ENCODE data around the gene TUBA4B.
A peak's percentile ranks its signal among the peaks of the same experiment; 100 is the strongest.
"Not testable (repeated sequence)": the region's sequence is repeated elsewhere in the genome, so short reads cannot be mapped to it uniquely, and the experiment has no call there.

TUBA4B gene

DNA sequence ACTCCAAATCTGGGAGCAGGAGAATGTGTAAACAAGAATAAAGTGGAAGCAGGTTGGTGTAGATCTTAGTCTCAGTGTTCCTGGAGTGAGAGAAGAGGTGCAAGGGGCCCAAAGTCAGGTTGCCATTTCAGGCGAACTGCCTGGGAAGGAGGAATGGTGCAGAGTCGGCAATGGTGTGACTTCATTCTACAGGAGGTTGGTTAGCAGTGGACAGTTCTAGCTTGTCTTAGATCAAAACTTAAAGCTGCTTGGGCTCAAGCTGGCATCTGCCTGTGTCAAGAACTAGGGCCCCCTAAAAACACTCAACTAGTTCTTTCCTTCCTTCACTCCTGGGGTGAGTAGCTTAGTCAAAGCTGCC lies 4.2 kb upstream of the TUBA4B start:
- ATAC-seq = no peak

DNA sequence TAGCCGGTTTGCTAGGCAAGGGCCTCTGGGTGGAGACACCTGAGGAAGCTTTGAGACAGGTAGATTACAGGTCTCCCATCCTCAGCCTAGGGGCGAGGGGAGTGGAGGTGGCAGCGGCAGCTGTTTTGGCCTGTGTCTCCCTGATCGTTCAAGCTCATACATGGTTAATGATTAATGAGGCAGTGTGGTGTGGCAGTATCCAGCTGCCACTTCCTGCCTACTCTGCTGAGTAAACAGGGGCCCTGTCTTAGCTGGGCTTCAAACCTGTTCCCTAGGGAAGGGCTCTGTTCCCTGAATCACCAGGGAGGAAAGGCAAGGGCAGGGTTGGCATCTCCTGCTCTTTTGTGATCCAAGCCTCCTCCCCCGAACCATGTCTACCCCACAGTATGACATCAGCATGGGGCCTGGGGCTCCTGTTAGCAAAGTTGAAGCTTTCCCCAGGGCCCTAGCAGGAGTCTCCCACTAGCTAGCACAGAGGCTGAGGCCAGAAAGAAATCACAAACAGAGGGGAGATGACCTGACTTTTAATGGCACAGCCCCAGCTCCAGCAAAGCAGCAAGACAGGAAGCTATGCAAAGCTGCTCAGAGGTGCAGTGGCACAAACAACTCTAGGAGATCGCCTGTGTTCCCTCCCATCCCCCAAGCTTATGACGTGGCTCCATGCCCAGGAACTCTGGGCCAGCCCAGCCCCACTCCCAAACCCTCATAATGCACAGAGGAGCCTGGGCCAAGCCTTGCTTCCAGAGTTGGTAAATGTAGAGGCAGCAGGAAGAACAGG lies 3.7 kb upstream of the TUBA4B start:
- ATAC-seq = no peak

DNA sequence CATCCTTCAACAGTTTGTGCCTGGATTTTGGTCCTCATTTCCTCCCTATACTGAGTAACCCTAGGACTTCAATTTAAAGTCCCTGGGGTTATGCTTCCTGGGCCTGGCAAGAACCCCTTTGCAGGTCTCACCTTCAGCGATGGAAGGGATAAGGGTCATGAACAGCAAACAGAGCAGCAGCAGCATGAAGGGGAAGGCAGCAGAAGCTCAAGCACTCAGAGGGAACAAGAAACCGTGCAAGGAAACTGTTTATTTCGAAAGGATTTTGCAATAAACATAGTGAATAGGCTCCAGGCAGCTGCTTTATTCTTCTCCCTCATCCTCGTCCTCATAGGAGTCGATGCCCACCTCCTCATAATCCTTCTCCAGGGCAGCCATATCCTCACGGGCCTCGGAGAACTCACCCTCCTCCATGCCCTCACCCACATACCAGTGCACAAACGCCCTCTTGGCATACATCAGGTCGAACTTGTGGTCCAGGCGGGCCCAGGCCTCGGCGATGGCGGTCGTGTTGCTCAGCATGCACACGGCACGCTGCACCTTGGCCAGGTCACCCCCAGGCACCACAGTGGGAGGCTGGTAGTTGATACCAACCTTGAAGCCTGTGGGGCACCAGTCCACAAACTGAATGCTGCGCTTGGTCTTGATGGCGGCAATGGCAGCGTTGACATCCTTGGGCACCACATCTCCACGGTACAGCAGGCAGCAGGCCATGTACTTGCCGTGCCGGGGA lies 2.8 kb upstream of the TUBA4B start:
- ATAC-seq = no peak

DNA sequence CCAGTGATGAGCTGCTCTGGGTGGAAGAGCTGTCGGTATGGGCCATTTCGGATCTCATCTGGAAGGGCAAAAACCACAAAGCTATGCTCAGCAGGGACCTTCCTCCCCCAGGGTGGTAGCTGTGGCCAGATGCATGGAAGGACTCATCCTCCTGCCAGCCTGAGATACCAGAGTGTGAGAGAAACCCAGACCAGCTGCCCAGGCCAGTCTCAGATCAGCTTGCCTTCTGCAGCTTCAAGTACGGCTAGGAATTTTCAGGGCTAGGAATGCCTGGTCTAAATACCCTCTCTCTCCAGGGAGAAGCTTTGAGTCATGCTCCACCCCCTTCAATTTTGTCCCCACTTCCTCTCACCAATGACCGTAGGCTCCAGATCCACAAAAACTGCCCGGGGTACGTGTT lies 1.4 kb upstream of the TUBA4B start:
- ATAC-seq = no peak

GRCh38 chr2:219252084-219252483 lies 959 bp upstream of the TUBA4B start:
- ATAC-seq = peak in 1 of 2 donors; percentile 2

GRCh38 chr2:219252570-219252899 lies 508 bp upstream of the TUBA4B start:
- ATAC-seq = no peak

- peak; percentile 71 to 73 for ATAC-seq
Observed at GRCh38 chr2:219253753-219254589, 928 bp downstream of the TUBA4B start, which contains the start of gene TUBA4A. Gene TUBA4A (minus strand): TSS chr2:219253918. CDS start chr2:219253858, 60 bp downstream.

- ATAC-seq = peak; percentile 65 to 67
Observed at GRCh38 chr2:219254590-219255201, 1.7 kb downstream of the TUBA4B start.

DNA sequence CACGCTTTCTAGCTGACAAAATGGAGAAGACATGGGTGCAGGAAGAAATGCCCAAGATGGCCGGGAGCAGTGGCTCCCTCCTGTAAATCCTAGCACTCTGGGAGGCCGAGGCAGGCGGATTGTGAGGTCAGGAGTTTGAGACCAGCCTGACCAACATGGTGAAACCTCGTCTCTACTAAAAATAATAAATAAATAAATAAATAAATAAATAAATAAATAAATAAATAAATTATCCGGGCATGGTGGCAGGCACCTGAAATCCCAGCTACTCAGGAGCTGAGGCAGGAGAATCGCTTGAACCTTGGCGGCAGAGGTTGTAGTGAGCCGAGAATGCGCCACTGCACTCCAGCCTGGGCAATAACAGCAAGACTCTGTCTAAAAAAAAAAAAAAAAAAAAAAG lies 5.9 kb downstream of the TUBA4B start:
- not testable (repeated sequence) for ATAC-seq

GRCh38 chr2:219261024-219261855 lies 8.2 kb downstream of the TUBA4B start:
- no peak for ATAC-seq

DNA sequence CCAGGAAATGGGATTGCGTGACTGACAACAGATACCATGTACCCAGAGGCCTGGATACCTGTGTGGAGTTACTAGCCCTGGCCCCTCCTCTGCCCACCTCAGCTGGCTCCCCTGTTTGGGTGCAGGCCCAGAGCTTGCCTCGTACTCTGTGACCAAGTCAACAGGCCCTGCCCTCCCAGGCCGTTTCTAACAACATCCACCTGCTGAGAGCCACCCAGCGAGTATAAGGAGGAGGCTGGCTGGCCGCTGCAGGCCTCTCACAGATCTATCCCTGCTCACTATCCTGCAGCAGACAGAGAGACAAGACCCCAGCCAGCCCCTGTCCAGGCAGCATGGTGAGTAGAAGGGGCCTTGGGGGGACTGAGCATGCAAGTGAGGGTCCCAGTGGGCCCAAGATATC lies 13.2 kb downstream of the TUBA4B start:
- ATAC-seq = no peak

DNA sequence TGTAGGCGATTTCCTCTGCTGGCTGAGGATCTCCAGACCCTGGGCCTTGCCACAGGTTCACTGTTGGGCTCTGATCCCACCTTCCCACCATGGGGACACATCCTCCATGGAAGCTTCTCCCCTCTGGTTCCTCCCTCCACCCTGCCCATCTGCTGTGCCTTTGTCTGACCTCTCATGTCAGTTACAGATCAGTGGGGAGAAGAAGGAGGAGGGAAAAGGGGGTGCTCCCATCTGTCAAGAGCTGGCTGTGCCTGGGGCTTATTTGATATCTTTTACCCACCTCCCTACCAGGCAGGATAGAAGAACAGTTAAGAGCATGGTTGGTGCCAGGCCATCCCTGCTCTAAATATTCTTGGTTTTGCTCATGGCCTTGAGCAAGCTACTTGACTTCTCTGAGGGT lies 13.8 kb downstream of the TUBA4B start:
- ATAC-seq = no peak

DNA sequence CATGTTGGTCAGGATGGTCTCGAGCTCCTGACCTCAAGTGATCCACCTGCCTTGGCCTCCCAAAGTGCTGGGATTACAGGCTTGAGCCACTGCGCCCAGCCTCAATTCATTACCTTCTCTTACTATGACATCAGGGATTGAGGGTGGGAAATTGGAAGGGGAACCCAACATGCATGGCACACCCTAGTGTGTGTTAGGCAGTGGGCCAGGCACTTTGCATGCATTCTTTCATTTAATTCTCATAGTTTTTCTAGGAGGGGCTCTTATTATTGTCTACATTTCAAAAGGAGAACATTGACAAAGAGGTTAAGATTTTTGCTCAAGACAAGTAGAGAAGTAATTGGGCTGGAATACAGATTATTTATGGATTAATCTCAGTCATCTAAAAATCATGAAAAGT lies 15.3 kb downstream of the TUBA4B start:
- no peak for ATAC-seq

GRCh38 chr2:219269362-219270054 lies 16.5 kb downstream of the TUBA4B start:
- no peak for ATAC-seq

DNA sequence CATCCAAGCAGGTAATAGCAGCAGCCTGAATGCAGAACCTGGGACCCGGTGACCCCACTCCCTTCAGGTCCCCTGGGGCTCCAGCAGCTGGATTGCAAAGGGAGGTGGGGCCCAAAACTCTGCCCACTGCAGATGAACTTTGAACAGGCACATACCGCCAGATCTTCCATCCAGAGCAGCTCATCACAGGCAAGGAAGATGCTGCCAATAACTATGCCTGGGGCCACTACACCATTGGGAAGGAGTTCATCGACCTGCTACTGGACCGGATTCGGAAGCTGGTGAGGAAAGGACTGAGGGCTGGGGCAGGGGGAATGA lies 17.0 kb downstream of the TUBA4B start:
- ATAC-seq = no peak

DNA sequence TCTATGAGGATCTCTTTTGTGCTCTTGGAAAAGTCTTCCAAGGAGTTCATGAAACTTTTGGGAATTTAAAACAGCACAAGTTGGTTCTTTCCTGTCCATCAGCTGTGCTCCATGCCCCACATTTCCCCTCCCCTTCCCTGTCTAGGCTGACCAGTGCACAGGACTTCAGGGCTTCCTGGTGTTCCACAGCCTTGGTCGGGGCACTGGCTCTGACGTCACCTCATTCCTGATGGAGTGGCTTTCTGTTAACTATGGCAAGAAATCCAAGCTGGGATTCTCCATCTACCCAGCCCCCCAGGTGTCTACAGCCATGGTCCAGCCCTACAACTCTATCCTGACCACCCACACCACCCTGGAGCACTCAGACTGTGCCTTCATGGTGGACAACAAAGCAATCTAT lies 18.0 kb downstream of the TUBA4B start:
- ATAC-seq = no peak

DNA sequence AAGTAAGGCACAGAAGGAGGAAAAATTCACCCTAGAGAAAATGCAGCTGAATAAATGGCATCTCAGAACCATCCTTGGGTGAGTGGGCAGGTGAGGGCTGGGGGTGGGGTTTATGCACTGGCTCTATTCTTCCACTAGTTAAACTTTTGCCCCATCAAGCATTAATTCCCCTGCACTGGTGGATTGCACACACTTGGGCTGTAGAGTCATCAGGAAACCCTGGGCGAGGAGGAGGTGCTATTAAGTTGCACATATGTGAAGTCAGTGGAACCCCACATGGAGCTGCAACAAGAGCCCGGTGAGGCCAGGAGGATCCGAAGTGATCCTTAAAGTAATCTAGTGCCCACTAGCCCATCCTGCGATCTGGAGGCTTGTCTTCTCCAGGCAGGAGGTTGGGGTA lies 19.3 kb downstream of the TUBA4B start:
- no peak for ATAC-seq

- no peak for ATAC-seq
Observed at GRCh38 chr2:219272995-219273394, 20.0 kb downstream of the TUBA4B start.

- ATAC-seq = no peak
Observed at GRCh38 chr2:219273937-219274336, 20.9 kb downstream of the TUBA4B start.

- no peak for ATAC-seq
Observed at GRCh38 chr2:219274361-219274921, 21.4 kb downstream of the TUBA4B start.
